HUES64 (cell line): ENCODE results near the gene NEUROG2. TPM values are rescaled to one million over a fixed set of nuclear protein-coding genes. Genes with fewer than 3 reads are reported as not detected.
"Not testable (repeated sequence)": the region's sequence is repeated elsewhere in the genome, so short reads cannot be mapped to it uniquely, and the experiment has no call there.

ENCODE experiments used
- H3K27ac ChIP-seq: 2 replicates; pipeline ENCODE4 v1.7.0; 2013; ENCODE audit warnings: low read depth, low read length, inconsistent platforms
- H3K27me3 ChIP-seq: 2 replicates; pipeline ENCODE4 v1.6.1; 2013; ENCODE audit warnings: mild to moderate bottlenecking, low read length; ENCODE audit not compliant: insufficient read depth
- H3K36me3 ChIP-seq: 2 replicates; pipeline ENCODE4 v1.6.1; 2013; ENCODE audit warnings: mild to moderate bottlenecking, low read length; ENCODE audit not compliant: insufficient read depth
- H3K4me1 ChIP-seq: 2 replicates; pipeline ENCODE4 v1.6.1; 2013; ENCODE audit warnings: mild to moderate bottlenecking, low read length, moderate library complexity; ENCODE audit not compliant: insufficient read depth
- H3K4me3 ChIP-seq: 2 replicates; pipeline ENCODE4 v1.5.1; 2013; ENCODE audit warnings: mild to moderate bottlenecking, low read length, moderate library complexity
- H3K9ac ChIP-seq: 2 replicates; pipeline ENCODE4 v1.6.1; 2013; ENCODE audit warnings: mild to moderate bottlenecking, low read depth, low read length
- H3K9me3 ChIP-seq: 2 replicates; pipeline ENCODE4 v1.6.1; 2013; ENCODE audit warnings: low read depth, low read length; ENCODE audit not compliant: insufficient read depth
- WGBS: fragments of 150-250, 120-280 bp; methylation state at CpG from one replicate; pipeline ENCODE4 v1.1.7; 2013; ENCODE audit warnings: missing lambda C conversion rate; 5-methylcytosine and 5-hydroxymethylcytosine counted together
- polyA plus RNA-seq, 2 experiments: library from polyadenylated mRNA; stranded (reverse); fragments of 50-300 nt; gene quantifications; one replicate each; pipeline ENCODE4 v1.2.3, GENCODE V29; 2013

Gene NEUROG2
- not detected for polyA plus RNA-seq (2013, experiment 1 of 2)
- not detected for polyA plus RNA-seq (2013, experiment 2 of 2)

DNA sequence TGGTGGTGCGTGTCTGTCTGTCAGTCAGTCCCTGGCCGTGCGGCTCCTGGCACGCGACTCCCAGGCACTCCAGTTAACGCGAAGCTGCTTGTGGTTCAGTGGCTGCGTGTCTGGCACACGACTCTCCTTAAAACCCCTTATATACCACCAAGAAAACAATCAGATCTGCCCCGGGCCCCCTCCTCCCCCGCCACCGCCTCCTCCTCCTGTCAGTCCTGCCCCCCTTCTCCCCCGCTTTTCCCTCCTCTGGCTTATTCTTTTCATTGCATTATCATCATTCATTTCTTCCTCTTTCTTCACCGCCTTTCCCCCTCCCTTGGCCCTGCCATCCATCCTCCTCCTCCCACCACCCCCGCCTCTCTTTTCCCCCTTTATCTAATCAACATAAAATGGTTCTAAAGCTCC lies at the start of gene NEUROG2:
NEUROG2 (minus strand) TSS at position 115 of the 405 bp plus-strand sequence. CDS start 705 bp downstream, outside the sequence.
- H3K9ac ChIP-seq, result no peak within 1 kb of the TSS
- 0% methylated on average over 15 of the region's 15 CpGs for WGBS

DNA sequence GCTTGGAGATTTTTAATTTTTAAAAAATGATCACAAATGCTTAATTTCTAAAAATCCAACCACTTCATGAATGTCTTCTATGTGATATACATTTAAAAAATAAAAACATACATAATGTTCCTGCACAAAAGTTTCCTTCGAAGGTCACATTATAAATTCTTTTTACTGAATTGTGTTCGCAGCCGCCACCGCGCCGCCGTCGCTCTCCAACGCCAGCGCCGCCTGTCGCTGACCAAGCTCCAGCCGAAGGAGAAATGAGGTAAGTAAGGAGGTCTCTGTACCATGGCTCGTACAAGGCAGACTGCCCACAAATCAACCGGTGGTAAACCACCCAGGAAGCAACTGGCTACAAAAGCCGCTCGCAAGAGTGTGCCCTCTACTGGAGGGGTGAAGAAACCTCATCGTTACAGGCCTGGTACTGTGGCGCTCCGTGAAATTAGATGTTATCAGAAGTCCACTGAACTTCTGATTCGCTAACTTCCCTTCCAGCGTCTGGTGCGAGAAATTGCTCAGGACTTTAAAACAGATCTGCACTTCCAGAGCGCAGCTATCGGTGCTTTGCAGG lies 48.8 kb upstream of the NEUROG2 start:
- Histone ChIP-seq H3K4me3 (no peak overlapping the region), H3K36me3 (peaks cover 29% of the 10 kb centered on the region), H3K27ac (no peak overlapping the region), H3K4me1 (no peaks in the 10 kb centered on the region), H3K9me3 (no peaks in the 10 kb centered on the region), H3K27me3 (no peaks in the 10 kb centered on the region), H3K9ac (no peak overlapping the region)
- WGBS, result 95% methylated on average over 25 of the region's 25 CpGs

More for the DNA sequence above, at the start of gene NEUROG2:
- H3K27ac ChIP-seq, result no peak within 1 kb of the TSS
- H3K27me3 ChIP-seq, result peaks cover 100% of the 10 kb centered on the region
- H3K36me3 ChIP-seq, result no peaks in the 10 kb centered on the region
- peaks cover 18% of the 10 kb centered on the region for H3K4me1 ChIP-seq
- H3K4me3 ChIP-seq, result peak within 1 kb of the TSS; percentile 48
- no peaks in the 10 kb centered on the region for H3K9me3 ChIP-seq

DNA sequence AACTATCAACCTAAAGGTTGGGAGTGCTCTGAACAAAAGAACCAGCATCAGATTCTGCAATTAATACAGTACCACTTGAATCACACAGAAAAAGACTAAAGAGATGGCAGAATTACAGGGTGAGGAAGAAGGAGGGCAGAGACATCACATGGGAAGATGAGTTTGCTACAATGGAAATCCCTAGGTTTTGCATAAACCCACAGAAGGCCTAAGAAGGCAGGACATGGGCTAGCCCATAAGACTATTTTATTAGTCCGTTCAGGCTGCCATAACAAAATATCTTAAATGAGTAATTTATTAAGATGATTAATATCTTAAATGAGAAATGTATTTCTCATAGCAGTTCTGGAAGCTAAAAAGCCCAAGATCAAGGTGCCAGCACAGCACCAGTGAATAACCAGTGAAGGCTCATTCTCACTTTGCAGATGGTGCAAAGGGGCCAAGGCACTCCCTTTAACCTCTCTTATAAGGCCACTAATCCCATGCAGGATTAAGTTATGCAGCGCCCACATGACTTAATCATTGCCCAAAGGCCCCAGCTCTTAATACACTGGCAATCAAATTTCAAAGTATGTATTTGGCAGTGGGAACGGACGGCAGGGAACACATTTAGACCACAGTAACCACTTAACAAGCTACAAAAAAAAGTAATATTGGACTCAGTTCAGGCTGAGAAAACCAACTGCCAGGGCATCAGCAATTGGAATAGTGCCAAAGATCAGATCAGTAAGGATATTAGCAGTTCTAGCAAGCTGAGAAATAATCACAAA lies 47.6 kb upstream of the NEUROG2 start:
- Histone ChIP-seq H3K27ac (no peak overlapping the region), H3K36me3 (peaks cover 29% of the 10 kb centered on the region), H3K4me3 (no peak overlapping the region), H3K27me3 (no peaks in the 10 kb centered on the region), H3K4me1 (no peaks in the 10 kb centered on the region), H3K9me3 (no peaks in the 10 kb centered on the region), H3K9ac (no peak overlapping the region)
- WGBS, result 96% methylated on average over 3 of the region's 4 CpGs

DNA sequence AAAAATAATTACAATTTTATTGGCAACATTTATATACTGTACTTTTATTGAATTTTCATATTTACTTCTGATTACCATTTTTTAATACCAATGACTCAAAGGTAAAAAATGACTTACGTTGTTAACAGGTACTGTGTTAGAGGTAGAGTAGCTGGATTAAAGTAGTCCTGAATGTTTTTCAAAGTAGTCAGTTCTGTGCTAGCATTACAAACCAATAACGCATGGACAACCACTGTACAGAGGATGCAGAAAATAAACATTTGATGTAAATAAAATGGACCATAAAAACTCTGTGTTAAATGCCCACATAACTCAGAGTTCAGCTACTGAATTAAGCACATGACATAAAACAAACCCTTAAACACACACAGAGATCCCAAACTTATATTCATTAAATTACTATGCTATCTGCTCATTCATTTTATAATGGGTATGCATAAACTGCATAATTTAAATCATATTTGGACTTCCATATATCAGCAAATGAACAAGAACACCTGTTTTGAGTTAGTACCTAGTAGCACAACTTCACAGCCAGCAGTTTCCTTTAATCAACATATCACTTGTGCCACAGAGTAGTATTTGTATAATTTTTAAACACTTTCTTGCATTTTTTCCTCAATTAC lies 46.4 kb upstream of the NEUROG2 start:
- H3K27me3 ChIP-seq, result no peaks in the 10 kb centered on the region
- H3K4me3 ChIP-seq, result no peak overlapping the region
- H3K4me1 ChIP-seq, result no peaks in the 10 kb centered on the region
- no peak overlapping the region for H3K27ac ChIP-seq
- 88% methylated on average over 2 of the region's 2 CpGs for WGBS
- no peaks in the 10 kb centered on the region for H3K9me3 ChIP-seq
- no peak overlapping the region for H3K9ac ChIP-seq
- H3K36me3 ChIP-seq, result peaks cover 36% of the 10 kb centered on the region

DNA sequence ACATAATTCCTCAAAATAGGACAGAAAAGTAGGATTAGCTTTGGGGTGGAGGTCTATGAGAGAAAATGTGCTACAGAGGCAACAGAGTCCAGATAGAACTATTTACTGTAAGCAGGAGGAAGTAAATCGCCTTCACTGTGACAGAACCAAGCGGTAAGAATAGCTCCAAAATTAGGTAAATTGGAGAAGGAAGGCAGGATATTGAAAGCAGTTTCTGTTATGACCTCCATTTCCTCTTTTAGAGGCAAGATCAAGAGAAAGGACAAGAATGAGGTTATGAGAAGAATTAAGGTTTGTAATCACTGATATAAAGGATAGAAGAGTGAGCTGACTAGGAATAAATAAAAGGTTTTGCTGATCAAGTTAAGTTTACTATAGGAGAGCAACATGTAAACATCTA lies 44.1 kb upstream of the NEUROG2 start:
- Histone ChIP-seq H3K27ac (no peak overlapping the region), H3K36me3 (peaks cover 39% of the 10 kb centered on the region), H3K9ac (no peak overlapping the region), H3K4me1 (no peaks in the 10 kb centered on the region), H3K9me3 (no peaks in the 10 kb centered on the region), H3K27me3 (no peaks in the 10 kb centered on the region), H3K4me3 (no peak overlapping the region)
- WGBS, result 94% methylated on average over 2 of the region's 2 CpGs

DNA sequence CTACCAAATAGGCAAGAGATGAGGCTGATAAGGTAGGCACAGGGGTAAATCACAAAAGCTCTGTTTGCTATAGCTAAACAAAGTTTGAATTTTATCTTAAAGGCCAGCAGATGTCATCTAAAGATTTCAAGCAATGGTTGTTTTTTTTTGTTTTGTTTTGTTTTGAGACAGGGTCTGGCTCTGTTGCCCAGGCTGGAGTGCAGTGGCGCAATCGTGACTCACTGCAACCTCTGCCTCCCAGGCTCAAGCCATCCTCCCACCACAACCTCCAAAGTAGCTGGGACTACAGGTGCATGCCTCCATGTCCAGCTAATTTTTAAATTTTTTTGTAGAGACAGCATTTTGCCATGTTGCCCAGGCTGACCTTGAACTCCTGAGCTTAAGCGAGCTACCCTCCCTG lies 43.1 kb upstream of the NEUROG2 start:
- WGBS, result 96% methylated on average over 3 of the region's 3 CpGs
- Histone ChIP-seq H3K4me3 (no peak overlapping the region), H3K27ac (no peak overlapping the region), H3K9me3 (no peaks in the 10 kb centered on the region), H3K27me3 (no peaks in the 10 kb centered on the region), H3K4me1 (no peaks in the 10 kb centered on the region), H3K9ac (no peak overlapping the region), H3K36me3 (peaks cover 46% of the 10 kb centered on the region)

DNA sequence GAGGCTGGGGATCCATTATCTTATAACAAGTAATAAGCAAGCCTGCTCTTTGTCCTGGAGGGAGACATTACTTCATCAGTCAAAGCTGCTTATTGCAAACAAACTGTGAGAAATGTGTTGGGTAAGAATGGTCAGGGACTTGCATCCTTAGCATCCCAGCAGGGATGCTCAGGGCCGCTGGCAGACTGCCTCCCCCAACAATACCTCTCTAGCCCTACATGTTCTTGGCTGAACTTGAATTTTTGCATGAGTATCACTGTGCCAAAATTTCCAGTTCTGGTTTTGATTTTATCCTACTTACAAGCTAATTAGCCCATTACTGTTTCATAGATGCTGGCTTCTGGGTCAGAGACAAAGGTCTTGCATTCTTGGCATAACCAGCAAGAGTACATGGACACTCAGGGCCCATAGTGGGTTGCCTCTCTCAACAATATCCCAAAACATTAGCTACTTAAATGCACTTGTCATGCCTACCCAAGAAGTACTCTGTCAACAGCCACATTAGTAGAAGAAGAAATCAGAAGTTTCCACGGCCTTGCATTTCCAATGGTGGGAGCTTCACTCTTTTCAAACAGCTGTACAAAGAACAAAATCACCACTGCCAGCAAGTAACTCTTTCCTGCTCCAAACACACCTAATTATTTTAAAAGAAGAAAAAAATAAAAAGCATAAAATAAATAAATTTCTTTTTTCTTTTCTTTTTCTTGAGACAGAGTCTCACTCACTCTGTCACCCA lies 41.9 kb upstream of the NEUROG2 start:
- Histone ChIP-seq H3K27me3 (no peaks in the 10 kb centered on the region), H3K27ac (no peak overlapping the region), H3K9me3 (no peaks in the 10 kb centered on the region), H3K4me3 (no peak overlapping the region), H3K36me3 (peaks cover 54% of the 10 kb centered on the region), H3K4me1 (no peaks in the 10 kb centered on the region), H3K9ac (no peak overlapping the region)
- WGBS, result 75% methylated on average over 2 of the region's 2 CpGs

DNA sequence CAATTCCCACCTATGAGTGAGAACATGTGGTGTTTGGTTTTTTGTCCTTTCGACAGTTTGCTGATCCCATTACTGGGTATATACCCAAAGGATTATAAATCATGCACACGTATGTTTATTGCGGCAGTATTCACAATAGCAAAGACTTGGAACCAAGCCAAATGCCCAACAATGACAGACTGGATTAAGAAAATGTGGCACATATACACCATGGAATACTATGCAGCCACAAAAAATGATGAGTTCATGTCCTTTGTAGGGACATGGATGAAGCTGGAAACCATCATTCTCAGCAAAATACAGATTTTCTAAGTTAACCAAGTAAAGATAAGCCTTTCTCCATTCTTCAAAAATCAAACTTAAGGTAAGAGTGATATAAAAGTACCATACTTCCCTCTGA lies 38.3 kb upstream of the NEUROG2 start:
- H3K4me3 ChIP-seq, H3K9ac ChIP-seq, H3K27ac ChIP-seq, H3K9me3 ChIP-seq, H3K4me1 ChIP-seq, H3K27me3 ChIP-seq: not testable (repeated sequence)
- H3K36me3 ChIP-seq, result peaks cover 44% of the 10 kb centered on the region
- no CpG with 5 or more reads among the region's 3 CpGs for WGBS

DNA sequence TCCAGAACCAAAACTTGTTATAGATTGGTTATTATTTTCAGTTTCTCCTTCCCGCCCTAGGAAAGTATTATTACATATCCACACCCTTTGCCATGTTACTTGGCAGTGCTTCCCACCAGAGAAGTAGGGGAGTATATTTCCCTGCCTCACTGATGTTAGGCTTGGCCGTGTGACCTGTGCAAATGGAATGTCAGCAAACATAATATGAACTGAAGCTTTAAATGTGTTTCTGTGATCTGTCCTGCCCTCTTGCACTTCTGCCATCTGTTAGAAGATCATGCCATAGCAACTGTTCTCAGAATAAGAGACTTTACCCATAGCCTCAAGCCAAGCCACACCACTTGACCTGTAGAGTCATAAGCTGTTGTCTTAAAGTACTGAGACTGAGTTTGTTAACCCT lies 36.7 kb upstream of the NEUROG2 start:
- Histone ChIP-seq H3K4me1 (no peaks in the 10 kb centered on the region), H3K27ac (no peak overlapping the region), H3K36me3 (peaks cover 48% of the 10 kb centered on the region), H3K27me3 (no peaks in the 10 kb centered on the region), H3K9me3 (no peaks in the 10 kb centered on the region), H3K4me3 (no peak overlapping the region), H3K9ac (no peak overlapping the region)
- 91% methylated on average over 1 of the region's 2 CpGs for WGBS

DNA sequence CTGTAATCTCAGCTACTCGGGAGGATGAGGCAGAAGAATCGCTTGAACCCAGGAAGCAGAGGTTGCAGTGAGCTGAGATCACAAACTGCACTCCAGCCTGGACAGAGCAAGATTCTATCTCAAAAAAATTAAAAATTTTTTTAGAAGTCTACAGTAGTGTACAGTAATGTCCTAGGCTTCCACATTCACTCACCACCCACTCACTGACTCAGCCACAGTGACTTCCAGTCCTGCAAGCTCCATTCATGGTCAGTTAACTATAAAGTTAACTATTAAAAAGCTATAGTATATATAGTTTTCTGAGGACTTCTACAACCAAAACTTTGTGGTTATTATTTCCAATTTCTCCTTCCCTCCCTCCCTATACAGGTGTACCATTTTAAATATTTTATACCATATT lies 34.7 kb upstream of the NEUROG2 start:
- Histone ChIP-seq H3K9ac (no peak overlapping the region), H3K27me3 (no peaks in the 10 kb centered on the region), H3K9me3 (no peaks in the 10 kb centered on the region), H3K36me3 (peaks cover 48% of the 10 kb centered on the region), H3K4me1 (no peaks in the 10 kb centered on the region), H3K4me3 (no peak overlapping the region), H3K27ac (no peak overlapping the region)
- whole genome bisulfite sequencing, result 98% methylated on average over 2 of the region's 2 CpGs

DNA sequence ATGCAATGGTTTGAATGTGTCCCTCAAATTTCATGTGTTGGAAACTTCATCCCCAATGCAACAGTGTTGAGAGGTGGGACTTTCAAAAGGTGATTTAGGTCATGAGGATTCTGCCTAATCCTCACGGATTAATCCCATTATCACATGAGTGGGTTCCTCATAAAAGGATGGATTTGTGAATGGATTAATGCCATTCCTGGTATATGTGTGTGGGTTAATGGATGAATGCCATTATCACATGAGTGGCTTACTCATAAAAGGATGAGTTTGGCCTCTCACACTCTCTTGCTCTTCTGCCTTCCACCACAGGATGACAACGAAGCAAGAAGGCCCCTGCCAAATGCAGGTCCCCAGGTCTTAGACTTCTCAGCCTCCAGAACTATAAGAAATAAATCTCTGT lies 30.5 kb upstream of the NEUROG2 start:
- WGBS, result 82% methylated on average over 2 of the region's 2 CpGs
- H3K4me3 ChIP-seq, result no peak overlapping the region

More for the DNA sequence above, 30.5 kb upstream of the NEUROG2 start:
- H3K36me3 ChIP-seq, result peaks cover 27% of the 10 kb centered on the region
- no peaks in the 10 kb centered on the region for H3K9me3 ChIP-seq
- H3K9ac ChIP-seq, result no peak overlapping the region
- H3K4me1 ChIP-seq, result no peaks in the 10 kb centered on the region
- H3K27ac ChIP-seq, result no peak overlapping the region
- H3K27me3 ChIP-seq, result no peaks in the 10 kb centered on the region
